ENCODE data around the gene MUC5AC. TPM values are rescaled to one million over a fixed set of nuclear protein-coding genes. Genes with fewer than 3 reads are reported as not detected.

MUC5AC gene
- total RNA-seq, 1 donor from 2014 or later: not detected

GRCh38 chr11:1196516-1197391 lies 39.0 kb downstream of the MUC5AC start:
- TF ChIP-seq POLR2AphosphoS5 (IDR thresholded peaks at IDR 0.05; ENCODE audit: insufficient read depth in 1 of 2, low read depth in 1 of 2) (no peak), POLR2A (IDR thresholded peaks at IDR 0.05) (no peak), CTCF (IDR thresholded peaks at IDR 0.05) (no peak)
- Histone ChIP-seq H3K27me3 (no peaks in the 10 kb centered on the region), H3K4me3 (no peak overlapping the region), H3K27ac (no peak overlapping the region), H3K4me1 (peaks cover 8% of the 10 kb centered on the region), H3K36me3 (no peaks in the 10 kb centered on the region), H3K9me3 (no peaks in the 10 kb centered on the region)
- no peak for DNase-seq (ENCODE audit: extremely low spot score in 2 of 2)
- intact Hi-C loops (cut with DNase I): no loop called here

GRCh38 chr11:1197431-1197885 lies 39.7 kb downstream of the MUC5AC start:
- intact Hi-C loops (cut with DNase I): no loop called here
- Histone ChIP-seq H3K36me3 (no peaks in the 10 kb centered on the region), H3K27ac (no peak overlapping the region), H3K9me3 (no peaks in the 10 kb centered on the region), H3K27me3 (no peaks in the 10 kb centered on the region), H3K4me3 (no peak overlapping the region), H3K4me1 (peaks cover 8% of the 10 kb centered on the region)
- TF ChIP-seq POLR2A (IDR thresholded peaks at IDR 0.05) (no peak), CTCF (IDR thresholded peaks at IDR 0.05) (no peak), POLR2AphosphoS5 (IDR thresholded peaks at IDR 0.05; ENCODE audit: insufficient read depth in 1 of 2, low read depth in 1 of 2) (no peak)
- no peak for DNase-seq (ENCODE audit: extremely low spot score in 2 of 2)

GRCh38 chr11:1197886-1198560 lies 40.3 kb downstream of the MUC5AC start:
- DNase-seq (ENCODE audit: extremely low spot score in 2 of 2): no peak
- Histone ChIP-seq H3K27ac (no peak overlapping the region), H3K36me3 (no peaks in the 10 kb centered on the region), H3K4me1 (peaks cover 12% of the 10 kb centered on the region), H3K9me3 (no peaks in the 10 kb centered on the region), H3K27me3 (no peaks in the 10 kb centered on the region), H3K4me3 (no peak overlapping the region)
- TF ChIP-seq POLR2AphosphoS5 (IDR thresholded peaks at IDR 0.05; ENCODE audit: insufficient read depth in 1 of 2, low read depth in 1 of 2) (no peak), POLR2A (IDR thresholded peaks at IDR 0.05) (no peak), CTCF (IDR thresholded peaks at IDR 0.05) (no peak)
- intact Hi-C loops (cut with DNase I): no loop called here

- DNase-seq (ENCODE audit: extremely low spot score in 2 of 2): no peak
- intact Hi-C loops (cut with DNase I): no loop called here
- Histone ChIP-seq H3K9me3 (no peaks in the 10 kb centered on the region), H3K27me3 (no peaks in the 10 kb centered on the region), H3K36me3 (no peaks in the 10 kb centered on the region), H3K4me3 (no peak overlapping the region), H3K27ac (no peak overlapping the region), H3K4me1 (peaks cover 12% of the 10 kb centered on the region)
- no peak for TF ChIP-seq POLR2AphosphoS5 (IDR thresholded peaks at IDR 0.05; ENCODE audit: insufficient read depth in 1 of 2, low read depth in 1 of 2)
- no peak for TF ChIP-seq CTCF (IDR thresholded peaks at IDR 0.05)
- no peak for TF ChIP-seq POLR2A (IDR thresholded peaks at IDR 0.05)
Observed at GRCh38 chr11:1198561-1199240, 40.9 kb downstream of the MUC5AC start.
